HG03139 (cell line): ENCODE data around the gene OST4.

Experiments used
- ATAC-seq: cut with Tn5 transposase; IDR thresholded peaks from one replicate; pipeline ENCODE4 v1.9.1; 2021; ENCODE audit not compliant: unreplicated experiment

The OST4 gene

DNA sequence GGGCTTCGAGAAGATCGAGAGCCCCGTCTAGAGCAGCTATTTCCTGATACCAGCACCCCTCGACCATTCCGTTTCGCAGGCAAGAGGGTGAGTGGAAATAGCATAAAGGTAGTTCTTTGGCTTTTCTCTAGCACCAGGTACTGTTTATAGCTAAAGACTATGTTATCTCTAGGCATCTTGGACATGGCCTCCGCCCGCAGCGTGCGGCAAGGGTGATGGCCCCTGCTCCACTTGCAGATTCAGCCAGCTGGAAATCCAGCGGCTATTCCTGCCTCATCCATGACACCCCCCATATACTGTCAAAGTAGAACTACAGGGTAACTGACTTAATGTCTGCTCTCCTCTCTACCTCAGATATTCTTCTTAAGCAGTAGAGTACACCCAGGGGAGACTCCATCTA is 16.7 kb downstream of the OST4 start:
- ATAC-seq = no peak

GRCh38 chr2:27053776-27054175 is 17.7 kb downstream of the OST4 start:
- no peak for ATAC-seq

GRCh38 chr2:27053321-27053720 is 18.1 kb downstream of the OST4 start:
- ATAC-seq = no peak

DNA sequence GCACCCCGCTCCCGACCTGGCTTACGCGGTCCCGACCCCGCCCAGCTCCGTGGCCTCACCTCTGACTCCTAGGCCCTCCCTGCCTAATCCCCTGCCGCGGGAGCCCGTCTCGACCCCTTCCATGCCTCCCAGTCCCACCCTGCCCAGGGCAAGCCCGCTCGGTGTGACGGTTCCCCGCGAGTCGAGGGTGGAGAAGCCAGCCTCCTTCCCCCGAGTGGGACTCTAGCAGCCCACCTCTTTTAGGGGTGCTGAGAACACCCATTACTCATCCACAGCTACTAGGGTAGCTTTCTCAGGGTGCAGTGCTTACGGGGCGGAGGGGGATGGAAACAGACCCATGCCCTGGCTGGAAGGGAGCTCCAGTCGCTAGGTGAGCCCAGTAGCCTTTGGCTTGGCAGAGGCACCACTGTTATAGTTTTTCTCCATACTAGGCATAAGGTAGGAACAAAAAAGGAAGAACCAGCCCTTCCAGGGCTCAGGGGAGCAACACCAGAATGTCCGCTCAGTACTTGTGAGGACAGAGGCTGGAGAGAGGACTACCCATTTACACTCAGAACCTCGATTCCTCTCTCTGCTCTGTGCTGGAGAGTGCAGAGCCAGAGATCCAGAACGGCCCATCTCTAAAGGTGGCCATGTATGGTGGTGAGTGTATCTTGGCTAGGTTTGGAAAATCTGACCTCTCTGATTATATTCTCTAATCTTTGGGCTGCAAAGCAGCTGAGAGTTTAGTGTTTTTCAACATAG is 19.4 kb downstream of the OST4 start:
- ATAC-seq = no peak

- peak; percentile 57 for ATAC-seq
These were observed 20.2 kb downstream of the OST4 start, which contains the start of gene AGBL5 for GRCh38 chr2:27050996-27051901. TSS of gene AGBL5 (plus strand) at chr2:27051668. CDS start at chr2:27052959, 1,291 bp downstream.

DNA sequence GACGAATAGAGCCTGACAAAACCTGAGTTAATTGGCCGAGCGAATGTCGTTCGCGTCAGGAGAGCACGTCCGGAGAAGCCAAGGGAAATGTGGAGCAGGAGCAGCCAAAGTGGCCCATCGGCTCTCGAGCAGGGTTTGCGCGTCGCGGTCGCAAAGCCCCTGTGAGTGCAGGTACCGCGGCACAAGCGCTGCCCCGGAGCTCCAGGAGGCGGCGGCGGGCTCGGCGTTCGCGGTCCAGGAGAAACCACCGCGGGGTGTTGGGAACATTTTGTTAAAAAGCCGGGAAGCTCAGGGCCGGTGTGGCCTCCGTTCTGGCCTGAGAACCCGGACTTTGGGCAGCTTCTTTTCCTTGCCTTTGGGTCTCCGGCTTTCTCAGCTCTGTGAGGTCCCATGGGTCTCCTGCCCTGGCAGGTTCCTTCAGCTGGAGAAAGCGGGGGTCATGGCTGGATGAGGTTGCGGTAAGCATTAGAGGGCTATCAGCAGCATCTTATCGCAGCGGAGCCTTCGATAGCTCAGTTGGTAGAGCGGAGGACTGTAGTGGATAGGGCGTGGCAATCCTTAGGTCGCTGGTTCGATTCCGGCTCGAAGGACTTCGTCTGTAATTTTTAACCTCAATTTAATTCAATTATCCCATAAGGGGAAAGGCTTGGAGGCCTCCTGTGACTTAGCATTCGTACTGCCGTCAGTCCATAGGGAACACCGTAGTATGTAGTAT is 21.0 kb downstream of the OST4 start:
- peak; percentile 41 for ATAC-seq

DNA sequence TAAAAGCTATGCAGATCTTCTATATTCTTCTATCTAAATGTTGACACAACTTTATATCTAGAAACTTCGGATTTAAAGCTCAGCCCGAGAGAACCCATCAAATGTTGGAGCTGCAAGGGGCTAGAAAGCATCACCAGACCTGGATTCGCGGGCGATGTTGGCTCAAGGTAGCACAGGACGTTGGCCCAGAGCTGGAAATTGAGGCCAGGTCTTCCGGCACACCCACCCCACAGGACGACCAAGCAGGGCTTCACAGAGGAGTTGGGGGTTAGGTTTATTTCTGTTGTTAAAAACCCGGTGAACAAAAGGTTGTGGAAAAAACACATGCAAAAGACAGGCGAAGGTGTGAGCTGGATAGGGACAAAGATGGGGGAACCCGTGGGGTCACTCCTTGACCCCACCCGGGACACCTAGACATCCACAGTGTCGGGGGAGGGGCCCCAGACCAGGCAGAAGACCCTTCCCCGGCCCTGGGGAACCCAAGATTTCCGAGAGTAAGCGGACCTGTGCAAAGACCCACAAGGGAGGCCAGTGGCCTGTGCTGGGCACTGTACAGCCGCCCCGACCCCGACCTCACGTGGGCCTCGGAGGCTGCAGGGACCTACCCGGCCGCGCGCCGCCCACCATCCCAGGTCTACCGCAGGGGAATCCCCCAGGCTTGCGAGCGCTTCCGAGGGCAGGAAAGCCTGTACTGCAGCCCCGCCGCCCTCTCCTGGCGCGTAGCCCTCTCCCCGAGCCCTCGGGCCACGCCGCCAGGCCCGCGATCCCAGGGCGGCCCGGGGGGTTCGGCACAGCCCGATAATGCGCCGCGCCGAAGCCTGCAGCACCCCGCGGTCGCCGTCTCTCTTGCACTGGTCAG is 21.8 kb downstream of the OST4 start:
- peak; percentile 10 for ATAC-seq

DNA sequence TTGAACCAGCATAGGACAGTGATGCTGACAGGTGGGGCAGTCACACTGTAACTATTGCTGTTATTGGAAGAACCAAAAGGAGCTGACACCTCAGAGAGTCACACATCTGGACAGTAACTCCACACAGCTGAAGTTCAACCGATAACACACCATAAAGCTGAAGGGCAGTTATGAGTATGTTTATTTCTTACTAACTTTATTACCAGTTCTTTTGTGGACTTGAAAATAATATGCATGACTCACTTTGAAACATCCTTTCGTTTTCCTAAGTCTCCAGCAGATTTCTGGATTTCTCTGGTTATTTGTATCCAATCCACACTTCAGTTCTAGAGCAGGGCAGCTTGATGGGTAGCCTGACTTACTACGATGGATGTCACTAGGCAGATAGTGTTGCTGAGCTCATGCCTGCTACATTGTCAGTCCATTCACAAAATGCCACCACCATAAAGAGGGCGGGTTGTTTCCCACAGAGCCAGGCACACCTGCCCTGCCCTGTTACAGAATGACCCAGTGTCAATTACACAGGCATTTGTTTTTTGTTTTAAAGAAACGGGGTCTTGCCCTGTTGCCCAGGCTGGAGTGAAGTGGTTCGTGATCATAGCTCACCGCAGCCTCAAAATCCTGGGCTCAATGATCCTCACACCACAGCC is 28.3 kb downstream of the OST4 start:
- ATAC-seq = no peak

DNA sequence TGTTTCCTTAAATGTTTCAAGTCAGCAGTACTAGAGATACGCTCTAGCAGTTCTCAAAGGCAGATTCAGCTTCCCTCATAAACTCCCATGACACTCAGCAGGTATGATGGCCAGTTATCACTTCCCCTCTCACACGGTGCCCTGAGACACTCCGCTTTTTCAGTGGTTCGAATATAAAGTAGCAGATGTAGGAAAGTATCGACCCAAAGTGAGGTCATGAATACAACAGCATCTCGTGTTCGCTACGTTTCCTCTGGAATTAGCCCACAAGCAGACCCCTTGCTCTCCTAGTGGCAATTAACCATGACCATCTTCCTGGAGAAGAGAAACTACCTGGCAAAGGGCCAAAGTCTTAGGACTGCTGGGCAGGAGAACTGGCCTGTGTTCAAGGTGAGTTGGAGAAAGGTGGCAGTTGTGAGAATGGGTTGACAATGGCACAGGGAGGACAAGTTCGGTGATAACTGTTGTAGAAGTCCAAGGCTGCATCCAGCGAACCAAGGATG is 29.2 kb downstream of the OST4 start:
- peak; percentile 46 for ATAC-seq

DNA sequence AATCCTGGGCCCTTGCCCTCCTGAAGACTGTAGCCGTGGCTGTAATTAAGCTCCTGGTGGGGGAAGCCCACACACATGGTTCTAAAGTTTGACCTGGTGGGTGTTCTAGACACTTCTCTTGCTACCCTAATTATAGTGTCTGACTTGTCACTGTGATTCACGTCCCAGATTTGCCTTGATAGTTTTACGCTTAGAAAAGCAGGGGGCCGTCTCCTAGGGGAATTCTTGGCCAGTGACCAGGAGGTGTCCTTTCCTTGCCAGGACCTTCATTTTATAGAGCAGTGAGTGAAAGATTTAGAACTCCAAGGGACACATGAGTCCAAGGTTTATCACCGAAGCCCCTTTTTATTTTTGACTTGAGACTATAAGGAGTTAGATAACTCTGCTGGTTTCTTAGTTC is 29.7 kb downstream of the OST4 start:
- ATAC-seq = no peak

DNA sequence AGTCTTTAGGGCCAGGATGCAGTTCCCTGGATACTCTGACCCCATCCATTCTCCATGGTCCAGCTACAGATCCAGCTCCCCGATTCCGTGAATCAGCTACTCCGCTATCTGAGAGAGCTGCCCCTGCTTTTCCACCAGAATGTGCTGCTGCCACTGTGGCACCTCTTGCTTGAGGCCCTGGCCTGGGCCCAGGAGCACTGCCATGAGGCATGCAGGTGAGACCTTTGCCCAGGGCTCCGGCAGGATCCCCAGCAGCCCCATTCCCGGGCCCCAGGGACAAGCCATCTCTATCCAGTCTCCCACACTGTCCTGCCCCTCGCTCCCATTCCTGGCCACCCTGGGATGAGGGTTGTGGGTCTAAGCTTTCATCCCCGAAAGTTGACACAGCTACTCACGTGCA is 31.2 kb downstream of the OST4 start:
- no peak for ATAC-seq

GRCh38 chr2:27039871-27040270 is 31.6 kb downstream of the OST4 start:
- ATAC-seq = no peak

- ATAC-seq = no peak
These were observed 32.0 kb downstream of the OST4 start for GRCh38 chr2:27039426-27039825.

DNA sequence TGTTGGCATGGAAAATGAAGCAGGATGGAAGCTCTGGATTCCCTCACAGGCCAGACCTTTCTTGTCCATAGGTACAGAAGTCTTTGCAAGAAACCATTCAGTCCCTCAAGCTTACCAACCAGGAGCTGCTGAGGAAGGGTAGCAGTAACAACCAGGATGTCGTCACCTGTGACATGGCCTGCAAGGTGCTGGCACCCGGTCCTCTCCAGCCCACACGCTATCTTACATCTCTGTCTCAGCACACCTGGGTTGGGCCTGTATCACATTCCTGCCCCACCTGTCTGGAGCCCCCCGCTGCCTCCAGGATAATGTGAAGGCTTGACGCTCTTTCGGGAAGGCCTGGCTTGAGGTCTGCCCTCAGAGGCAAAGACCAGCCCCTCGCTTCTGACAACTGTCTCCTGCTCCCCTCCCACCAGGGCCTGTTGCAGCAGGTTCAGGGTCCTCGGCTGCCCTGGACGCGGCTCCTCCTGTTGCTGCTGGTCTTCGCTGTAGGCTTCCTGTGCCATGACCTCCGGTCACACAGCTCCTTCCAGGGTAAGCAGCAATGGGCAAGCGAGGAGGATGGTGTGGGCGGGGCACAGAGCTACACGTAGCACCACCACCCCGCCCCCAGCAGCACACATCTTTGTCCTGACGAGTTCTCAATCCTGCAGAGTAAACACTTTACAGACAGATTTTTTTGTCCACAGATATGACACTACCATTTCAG is 32.7 kb downstream of the OST4 start:
- ATAC-seq = no peak

DNA sequence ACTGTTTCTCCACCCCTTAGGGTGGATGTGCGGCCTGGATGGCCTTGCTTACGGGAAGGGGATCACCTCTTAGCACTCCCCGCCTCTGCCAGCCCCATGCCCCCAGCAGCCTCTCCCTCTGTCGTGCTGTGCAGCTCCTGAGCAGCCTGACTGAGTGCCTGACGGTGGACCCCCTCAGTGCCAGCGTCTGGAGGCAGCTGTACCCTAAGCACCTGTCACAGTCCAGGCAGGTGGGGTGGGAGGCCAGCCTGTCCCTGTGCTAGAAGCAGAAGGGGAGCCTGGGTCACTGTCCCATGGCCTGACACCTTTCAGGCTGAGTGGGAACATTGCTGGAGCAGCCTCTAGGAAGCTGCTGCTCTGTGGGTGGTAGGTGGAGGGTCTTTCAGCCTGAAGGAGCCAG is 33.4 kb downstream of the OST4 start:
- ATAC-seq = no peak

DNA sequence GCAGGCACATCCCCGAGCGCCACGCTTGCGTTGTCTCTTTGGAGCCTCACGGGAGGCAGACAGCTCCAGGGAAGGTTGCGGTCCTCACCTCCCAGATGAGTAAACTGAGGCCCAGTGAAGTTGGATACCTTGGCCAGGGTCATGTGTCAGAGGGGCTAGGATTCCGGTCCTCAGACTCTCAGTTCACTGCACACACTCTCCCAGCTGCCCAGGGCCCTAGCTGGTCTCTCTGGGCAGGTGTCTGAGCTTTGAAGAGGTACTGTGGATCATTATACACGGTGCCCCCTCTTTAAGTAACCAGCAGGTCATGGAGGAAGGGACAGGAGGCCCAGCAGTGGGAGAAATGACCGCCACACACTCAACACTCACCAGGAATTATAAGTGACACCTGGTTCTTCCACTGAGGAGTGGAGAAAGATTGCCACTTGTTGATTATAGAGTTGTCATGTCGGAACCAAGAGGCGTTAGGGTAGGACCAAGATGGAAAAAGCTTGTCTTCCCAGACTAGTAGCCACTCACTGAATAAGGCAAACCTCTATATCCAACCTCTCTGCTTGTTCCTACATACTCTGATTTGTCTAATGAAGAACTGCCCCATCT is 38.1 kb downstream of the OST4 start:
- no peak for ATAC-seq

GRCh38 chr2:27032495-27033252 is 38.8 kb downstream of the OST4 start, which contains the start of gene TMEM214:
TSS of gene TMEM214 (plus strand) at chr2:27032965. CDS start at chr2:27033016, 51 bp downstream.
- peak; percentile 90 for ATAC-seq

- no peak for ATAC-seq
These were observed 42.4 kb downstream of the OST4 start for GRCh38 chr2:27029051-27029450.
